ENCODE measurements around the gene CGRRF1.

The CGRRF1 gene, protein sequence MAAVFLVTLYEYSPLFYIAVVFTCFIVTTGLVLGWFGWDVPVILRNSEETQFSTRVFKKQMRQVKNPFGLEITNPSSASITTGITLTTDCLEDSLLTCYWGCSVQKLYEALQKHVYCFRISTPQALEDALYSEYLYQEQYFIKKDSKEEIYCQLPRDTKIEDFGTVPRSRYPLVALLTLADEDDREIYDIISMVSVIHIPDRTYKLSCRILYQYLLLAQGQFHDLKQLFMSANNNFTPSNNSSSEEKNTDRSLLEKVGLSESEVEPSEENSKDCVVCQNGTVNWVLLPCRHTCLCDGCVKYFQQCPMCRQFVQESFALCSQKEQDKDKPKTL

DNA sequence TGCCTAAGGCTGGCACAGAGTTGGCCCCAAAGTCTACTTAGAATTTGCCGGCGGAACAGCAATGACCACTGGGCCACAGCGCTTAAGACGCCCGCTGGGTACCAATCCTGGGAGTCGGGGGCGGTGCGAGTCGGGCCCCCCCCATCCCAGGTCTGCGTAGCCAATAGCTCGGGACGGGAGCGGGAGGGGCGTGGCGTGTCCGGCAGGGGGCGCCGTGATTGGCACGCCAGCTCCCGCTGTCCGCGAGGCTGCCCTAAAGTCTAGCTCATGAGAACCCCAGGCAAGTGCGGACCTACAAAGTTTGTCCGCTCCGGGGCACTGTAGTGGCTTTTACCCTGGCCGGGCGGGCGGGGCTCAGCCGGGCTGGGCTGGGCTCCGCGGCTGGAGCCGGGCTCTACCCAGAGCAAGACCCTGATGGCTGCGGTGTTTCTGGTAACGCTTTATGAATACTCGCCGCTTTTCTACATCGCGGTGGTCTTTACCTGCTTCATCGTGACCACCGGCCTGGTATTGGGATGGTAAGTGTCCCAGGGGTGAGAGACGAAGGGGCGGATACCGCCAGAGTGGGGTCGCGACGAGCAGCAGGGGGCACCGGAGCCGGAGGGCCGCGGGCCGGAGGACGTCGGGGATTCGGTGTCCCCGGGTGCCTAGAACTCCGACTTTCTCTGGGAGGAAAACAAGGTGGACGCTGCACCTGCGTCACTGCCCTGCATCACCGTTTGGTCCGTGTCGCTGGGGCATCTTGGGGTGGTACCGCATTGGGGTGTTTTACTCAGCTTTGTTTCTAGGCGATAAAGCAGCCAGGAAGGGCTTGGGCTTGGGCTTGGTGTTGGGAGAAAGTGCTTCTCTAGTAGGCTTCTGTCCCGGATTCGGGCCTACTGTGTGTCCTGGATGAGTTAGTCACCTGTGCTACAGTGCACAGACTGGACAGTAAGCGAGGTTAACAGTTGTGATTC lies at the start of gene CGRRF1:
CGRRF1 (plus strand) TSS at position 361 of the 956 bp plus-strand sequence; CDS start at position 415, 54 bp downstream.
- DNase-seq, result peak; percentile 96

DNA sequence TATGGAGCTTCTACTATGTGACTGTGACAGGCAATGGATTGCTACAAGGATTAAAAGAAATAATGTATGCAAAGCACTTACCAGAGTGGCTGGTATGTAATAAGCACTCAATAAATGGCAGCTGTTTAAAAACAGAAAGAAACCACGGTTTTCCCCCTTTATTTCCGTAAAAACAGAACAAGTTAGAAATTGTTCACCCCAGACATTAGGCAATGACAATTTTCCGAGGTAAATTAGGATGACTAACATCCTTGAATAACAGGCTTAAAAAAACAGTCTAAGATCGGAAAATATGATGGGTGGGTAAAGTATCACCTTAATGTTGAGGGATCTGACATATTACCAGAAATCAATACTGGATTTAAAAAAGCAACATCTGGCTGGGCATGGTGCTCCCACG lies 47.7 kb upstream of the CGRRF1 start:
- no peak for DNase-seq

DNA sequence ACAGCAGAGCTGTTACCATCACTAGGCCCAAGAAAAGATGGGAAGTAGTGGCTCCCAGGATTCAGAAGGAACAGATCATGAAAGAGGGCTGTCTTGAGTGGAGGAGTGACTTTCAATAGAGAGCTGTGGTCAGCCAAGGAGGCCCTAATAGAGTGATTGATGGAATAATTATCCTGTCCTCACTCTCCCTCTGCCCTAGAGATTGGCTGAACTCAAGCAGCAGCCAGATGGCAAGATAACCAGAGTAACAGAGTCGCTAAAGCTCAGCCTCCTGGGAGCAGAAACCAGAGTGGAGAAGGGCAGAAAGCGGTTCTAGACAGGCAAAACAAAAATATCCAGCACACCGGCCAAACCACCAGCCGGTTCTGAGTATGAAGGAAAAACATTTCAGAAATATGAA lies 44.1 kb upstream of the CGRRF1 start:
- no peak for DNase-seq

DNA sequence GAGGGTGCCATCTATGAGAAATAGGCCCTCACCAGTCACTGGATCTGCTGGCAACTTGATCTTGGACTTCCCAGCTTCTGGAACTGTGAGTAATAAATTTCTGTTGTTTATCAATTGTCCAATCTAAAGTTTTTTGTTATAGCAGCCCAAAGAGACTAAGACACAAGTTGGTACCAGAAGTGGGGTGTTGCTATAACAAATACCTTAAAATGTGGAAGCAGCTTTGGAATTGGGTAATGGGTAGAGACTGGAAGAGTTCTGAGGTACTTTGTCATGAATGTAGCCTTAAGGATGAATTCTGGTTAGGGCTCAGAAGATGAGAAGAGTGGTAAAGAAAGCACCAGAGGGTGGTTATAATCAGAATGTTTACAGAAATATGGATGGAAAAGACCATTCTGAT lies 42.4 kb upstream of the CGRRF1 start:
- no peak for DNase-seq

DNA sequence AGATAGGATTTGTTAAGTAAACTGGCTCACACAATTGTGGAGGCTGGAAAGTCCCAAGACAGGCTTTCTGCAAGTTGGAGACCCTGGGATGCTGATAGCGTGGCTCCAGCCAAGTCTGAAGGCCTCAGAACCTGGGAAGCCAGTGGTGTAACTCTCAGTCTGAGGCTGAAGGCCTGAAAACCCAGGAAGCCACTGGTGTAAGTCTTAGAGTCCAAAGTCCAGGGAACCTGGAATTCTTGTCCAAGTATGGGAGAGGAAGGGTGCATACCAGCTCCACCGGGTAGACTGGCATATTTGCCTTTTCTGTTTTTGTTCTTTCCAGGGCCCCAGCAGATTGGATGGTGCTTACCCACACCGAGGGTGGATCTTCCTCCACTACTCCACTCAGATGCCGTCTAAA lies 39.0 kb upstream of the CGRRF1 start:
- no peak for DNase-seq

DNA sequence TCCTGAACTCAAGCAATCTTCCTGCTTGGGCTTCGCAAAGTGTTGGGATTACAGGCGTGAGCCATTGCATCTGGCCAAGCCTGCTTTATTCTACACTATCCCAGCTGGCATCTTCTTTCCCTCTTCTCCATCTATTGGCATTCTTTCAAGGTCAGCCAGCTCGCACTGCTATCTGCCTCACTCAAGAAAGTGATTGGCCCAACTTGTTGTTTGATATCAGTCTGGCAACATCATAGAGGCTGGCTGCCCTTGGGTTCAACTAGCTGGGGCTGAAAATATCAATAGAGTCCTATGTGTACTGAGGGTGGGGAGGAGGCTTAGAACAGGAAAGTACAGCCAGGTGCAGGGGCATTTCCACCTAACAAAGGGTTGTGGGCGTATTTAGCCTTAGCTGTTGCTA lies 38.1 kb upstream of the CGRRF1 start:
- DNase-seq, result no peak

DNA sequence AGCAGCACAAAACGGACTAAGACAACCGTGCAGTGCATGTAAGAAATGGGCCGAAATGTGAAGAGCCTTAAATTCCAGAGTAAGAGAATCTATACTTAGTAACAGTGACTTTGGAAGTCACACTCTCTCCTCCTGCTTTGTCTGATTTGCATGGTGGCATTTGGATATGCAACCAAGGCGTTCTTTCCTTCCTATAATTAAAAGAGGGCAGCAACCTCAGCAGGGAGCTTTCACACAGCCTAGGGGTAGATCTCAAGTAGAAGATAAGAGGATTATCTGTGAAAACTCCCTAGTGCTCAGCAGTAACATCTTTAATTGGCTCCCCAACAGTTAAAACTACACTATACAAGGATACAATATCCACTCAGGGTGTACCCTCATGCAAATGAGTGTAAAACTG lies 37.4 kb upstream of the CGRRF1 start:
- DNase-seq, result no peak

DNA sequence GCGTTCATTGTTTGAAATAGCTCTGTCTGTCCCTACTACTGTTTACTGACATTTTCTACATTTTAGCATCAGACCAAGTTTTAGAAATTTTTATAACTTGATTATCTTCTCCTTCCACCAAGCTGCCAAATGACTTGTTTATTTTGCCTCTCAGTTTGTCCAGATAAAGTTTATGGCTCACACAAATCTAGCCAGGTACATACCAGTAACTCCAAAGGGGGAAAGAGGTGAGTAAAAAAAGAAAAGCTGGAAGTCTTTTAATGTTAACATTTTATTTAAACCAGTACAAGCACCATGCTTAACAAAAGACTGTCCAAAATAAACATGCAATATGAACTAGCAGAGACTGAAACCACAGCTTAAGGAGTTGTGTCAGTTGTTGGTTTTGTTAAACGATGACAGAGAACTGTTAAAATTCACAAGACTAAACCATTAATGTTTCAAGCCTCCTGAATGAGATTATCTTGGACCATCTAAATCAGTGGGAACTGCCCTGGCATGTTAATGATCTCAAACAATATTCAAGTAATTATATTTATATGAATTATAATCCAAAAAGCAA lies 35.4 kb upstream of the CGRRF1 start:
- DNase-seq, result no peak

DNA sequence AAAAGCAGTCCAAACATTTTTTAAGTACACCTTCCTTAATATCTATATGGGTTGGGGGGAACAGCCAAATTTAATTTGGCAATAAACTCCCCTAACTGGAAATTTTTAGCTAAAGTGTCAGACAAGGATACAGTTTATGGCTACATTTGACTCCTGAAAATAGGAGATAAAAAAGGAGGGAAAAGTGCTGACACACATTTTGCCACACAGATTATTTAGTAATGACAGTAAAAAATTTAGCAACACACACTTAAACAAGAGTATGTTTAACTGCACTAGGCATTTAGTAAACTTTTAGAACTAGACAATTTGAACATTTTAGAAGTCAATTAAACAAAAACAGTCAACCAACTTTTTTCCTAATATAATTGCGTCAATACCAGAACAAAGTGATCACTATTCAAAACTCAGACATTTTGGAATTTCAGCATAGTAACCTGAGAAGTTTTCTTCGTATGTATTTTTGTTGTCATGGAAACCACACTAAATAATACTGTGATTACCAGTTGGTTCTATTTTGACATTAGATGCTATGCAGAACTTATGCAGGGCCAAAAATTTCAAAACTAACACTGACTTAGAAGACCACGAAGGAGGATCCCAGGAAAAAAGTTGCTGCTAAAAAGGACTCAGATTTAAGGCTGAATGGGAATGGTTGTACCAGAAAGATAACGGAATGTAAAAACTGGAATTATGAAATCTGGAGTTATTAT lies 34.4 kb upstream of the CGRRF1 start:
- no peak for DNase-seq

DNA sequence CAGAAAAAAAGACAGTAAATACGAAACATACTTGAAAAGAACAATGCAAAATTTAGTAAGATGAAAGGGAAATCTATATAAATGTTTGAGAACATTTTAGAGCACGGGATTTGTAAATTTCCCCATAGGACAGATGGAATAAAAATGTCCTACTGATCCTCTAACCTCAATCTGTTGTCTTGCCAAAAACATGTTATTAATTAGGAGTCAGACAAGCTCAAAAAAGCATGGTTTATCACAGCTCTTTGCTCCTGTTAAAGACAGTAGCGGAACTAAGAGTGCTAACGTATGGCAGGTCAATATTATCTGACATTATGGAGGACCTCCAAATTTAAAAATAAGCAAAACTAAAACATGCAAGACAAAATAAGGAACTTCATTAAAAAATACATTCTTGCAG lies 33.8 kb upstream of the CGRRF1 start:
- DNase-seq, result no peak

DNA sequence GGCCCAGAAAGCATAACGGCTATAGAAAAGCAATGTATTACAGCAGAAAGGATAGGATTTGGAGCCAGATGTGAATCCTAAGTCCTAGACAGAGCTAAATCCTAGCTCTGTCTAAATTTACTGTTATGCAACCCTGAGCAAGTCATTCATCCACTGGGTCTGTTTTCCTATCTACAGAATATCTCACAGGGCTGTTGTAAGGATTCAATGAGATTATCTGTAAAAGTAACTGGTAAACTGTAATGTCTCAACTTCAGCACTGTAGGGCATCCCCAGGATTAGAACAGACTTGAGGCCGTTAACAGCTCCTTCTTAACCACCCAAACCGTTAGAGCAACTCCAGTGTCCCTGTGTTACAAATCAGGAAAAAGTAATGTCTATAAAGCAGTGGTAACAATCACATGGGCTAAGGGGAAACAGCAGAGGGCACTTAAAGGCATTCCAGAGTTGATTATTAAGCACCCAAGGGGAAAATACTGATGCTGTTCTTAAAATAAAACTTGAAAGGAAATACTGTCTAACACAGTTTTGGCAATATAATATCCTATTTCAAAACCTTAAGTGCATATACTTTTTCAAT lies 31.0 kb upstream of the CGRRF1 start:
- DNase-seq, result no peak

DNA sequence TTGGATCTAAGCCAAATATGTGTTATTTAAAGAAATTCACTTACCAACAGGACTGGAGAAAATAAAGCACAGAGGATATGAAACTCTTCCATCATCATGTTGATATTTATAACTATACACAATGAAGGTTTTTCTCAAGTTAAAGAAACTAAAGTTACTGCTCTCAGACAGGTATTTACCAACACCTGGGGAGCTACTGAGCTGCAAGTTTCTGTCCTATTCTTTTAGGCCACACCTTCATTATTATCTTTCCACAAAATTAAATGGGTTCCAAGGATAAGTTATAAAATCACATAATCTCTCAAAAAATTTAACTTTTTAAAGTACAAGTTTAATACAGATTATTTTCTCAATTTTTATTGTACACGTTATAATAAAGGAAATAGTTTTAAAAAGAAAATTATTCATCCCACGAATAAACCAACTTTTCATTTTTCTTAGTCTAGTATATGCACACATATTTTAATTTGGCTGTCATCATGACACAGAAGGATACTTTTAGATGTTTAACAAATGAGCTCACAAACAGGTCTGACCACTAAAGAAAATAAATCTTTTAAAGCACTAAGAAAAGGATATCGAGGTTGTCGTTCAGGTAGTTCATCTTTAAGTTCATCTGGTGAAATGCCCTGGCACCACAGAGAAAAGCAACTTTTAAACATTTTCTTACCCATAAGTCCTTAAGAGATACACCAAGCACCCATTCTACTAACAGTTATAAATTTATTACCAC lies 28.7 kb upstream of the CGRRF1 start:
- no peak for DNase-seq

DNA sequence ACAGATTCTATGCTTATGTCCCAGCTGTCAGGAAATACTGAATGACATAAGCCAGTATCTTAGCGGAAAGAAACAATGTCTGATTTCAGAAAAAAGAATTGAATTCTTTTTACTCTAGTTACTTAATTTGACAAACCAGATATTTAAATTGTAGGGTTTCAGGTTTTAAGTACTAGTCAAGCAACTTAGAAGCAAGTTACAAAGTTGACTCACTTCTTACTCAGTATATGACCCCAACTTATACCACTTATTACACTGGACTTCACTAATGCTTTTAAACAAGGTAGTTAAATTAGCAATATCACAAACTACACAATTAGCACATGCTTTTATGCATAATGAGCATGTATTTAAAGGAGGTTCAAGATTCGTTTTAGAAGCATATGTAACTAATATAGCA lies 28.0 kb upstream of the CGRRF1 start:
- DNase-seq, result no peak

DNA sequence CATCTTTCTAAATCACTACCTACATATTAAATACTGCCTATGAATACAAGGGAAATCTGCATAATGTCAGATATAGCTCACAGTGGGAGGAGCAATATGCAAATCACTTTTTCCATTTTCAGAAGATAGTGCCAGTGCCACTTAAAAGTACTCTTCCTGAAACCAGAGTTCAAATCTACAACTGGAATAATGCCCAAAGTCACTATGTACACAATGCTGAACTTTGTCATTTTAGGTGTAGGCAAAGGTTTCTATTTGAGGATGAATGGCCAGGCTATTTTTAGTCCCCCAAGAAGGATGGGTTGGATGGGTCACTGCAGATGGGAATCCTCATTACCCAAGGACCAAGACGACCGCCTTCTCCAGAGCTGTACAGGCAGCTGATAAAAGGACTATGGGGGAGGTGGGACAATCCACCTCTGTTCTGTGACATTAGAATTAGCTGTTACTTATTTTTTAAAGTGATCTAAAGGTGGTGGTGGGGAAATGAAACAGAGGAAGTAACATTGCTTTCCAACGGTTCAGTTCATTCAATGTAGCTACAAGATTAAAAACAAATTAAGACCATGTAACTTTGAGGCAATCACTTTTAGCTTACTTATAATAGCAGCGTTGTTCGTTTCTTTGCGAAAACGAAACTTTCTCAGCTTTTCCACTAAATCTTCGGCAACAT lies 26.5 kb upstream of the CGRRF1 start:
- no peak for DNase-seq

DNA sequence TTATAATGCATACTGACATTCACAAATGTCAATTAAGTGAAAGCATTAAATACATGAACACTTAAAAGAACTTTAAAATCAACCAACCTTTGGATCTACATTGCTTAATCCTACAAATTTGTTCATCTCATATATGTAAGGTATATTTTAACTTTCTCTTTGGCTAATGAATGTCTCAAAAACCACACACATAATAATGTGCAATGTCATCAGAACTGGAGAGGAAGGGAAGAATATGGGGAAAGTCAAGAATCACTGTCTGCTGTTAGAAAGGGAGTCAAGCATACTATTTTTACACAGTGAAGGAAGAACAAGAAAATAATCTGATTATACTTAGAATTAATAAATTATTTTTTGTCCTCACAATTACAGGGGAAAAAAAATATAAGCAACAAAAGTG lies 25.9 kb upstream of the CGRRF1 start:
- no peak for DNase-seq

DNA sequence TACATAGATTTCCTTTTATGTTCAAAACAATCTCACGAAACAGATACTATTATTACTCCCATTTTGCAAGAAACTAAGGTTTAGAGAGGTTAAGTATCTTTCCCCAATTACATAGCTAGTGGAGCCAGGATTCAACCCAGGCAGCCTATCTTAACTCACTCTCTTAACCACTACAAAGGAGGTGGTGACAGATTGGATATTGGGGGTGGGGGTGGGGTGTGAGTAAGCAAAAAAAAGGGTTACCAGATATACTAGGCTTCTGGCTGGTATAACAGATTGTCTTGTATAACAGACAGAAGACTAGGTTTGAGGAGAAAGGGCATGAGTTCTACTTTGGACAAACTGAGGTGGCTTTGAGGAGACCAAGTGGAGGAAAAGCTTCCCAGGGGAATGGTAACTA lies 23.0 kb upstream of the CGRRF1 start:
- DNase-seq, result peak; percentile 79

DNA sequence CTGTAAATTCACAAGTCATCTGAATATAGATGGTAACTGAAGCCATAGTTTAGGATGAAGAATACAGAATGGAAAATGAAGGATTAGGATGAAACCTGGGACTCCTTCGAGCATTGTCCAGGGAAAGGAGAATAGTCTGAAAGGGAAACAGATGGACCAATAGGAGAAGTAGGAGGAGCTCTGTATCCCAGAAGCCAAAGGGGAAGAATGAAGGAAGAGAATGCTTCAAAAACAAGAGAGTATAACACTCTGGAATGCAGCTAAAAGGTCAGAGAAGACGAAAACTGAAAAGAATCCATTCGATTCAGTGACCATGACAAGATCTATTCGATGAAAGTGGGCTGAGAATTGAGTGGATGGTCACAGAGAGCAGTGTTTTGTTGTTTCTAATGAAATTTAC lies 21.9 kb upstream of the CGRRF1 start:
- no peak for DNase-seq

DNA sequence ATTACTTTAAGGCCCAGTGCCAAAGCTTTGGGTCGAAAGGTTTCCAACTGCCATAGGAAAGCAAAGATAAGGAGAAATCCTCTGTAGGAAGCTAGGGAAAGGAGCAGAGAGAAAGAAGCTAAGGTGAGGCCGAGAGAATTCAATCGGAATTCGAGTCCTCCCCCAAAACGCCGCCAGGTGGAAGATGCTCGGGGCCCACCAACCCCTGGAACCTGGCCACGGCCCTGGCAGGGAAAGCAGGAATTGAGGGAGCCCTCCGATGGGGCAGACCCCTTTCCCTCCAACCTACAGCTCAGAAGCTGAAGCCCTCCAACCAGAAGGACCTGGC lies 21.4 kb upstream of the CGRRF1 start:
- no peak for DNase-seq

DNA sequence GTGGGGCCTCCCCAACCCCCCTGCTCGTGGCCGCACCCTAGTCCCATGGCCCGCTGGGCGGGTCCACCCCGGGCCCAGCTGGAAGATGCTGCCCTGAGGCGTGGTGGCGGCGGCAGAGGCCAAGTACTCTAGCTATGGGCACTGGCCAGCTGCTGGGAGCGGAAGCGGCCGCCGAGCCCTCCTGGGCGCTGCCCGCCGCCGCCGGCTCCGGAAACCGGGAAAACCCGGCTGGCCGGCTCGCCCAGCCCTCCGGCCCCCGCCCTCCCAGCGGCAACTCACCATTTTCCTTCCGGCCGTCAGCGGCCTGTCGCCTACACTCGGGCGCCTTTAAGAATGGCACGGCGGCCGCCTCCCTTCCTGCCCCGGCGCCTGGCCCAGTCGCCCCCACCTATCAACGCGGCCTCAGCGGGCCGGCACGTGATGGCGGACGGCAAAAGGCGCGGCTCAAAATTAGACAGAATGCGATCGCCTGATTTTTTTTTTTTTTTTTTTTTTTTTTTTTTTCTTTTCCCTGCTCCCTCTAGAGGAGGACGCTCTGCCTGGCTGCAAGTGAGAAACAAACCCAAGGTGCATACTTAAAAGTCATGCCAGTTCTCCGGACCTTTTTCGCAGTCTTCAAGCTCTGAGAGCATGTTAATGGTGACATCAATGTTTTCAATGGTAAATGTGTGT lies 20.9 kb upstream of the CGRRF1 start, which contains the start of gene GMFB:
GMFB (minus strand) TSS at position 335 of the 672 bp plus-strand sequence; CDS start at position 282, 53 bp downstream.
- peak; percentile 89 for DNase-seq

DNA sequence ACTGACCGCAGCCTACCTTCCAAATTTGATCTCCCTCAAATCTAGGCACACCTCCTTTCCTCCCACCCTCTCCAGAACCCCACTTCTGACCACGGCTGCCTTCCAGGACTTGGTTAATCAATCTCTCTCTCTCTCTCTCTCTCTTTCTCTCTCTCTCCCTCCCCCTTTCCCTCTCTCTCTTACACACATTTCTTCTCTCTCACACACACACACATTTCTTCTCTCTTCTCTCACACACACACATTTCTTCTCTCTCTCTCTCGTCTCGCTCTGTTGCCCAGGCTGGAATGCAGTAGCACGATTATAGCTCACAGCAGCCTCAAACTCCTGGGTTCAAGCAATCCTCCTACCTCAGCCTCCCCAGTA lies 20.4 kb upstream of the CGRRF1 start:
- no peak for DNase-seq
